Upper lobe of right lung (tissue), 1 donor: ENCODE data around the gene ZNF414. TPM values are rescaled to one million over a fixed set of nuclear protein-coding genes. Genes with fewer than 3 reads are reported as not detected.

Experiments used
- ATAC-seq: fragments of 200-7000 bp; cut with Tn5 transposase; one replicate; pipeline ENCODE4 v1.9.1; 2020; ENCODE audit warnings: mild to moderate bottlenecking, moderate library complexity
- DNase-seq: peaks from one replicate; pipeline ENCODE4 v3.0.0-alpha.2; 2020
- H3K27ac ChIP-seq: fragments of 200-600 bp; one replicate; pipeline ENCODE4 v1.8.0; 2022
- H3K27me3 ChIP-seq: fragments of 200-600 bp; one replicate; pipeline ENCODE4 v1.8.0; 2022; ENCODE audit warnings: mild to moderate bottlenecking
- H3K36me3 ChIP-seq: fragments of 200-600 bp; one replicate; pipeline ENCODE4 v1.8.0; 2022
- H3K4me1 ChIP-seq: fragments of 200-600 bp; one replicate; pipeline ENCODE4 v1.8.0; 2022
- H3K4me3 ChIP-seq: fragments of 200-600 bp; one replicate; pipeline ENCODE4 v1.8.0; 2022; ENCODE audit warnings: mild to moderate bottlenecking
- H3K9me3 ChIP-seq: fragments of 200-600 bp; one replicate; pipeline ENCODE4 v1.8.0; 2022
- CTCF ChIP-seq: fragments of 200-600 bp; IDR thresholded peaks from one replicate; pipeline ENCODE4 v1.8.0; 2022; ENCODE audit warnings: antibody characterized with exemption
- intact Hi-C: fragments of 100-400 bp; cut with DNase I; formaldehyde crosslinking; loops from one replicate; pipeline ENCODE4 v1.11.0; 2022
- total RNA-seq: library from RNA; stranded (reverse); fragmentation: NEBNext Ultra II Directional; extraction: Animal tissue kit (Norgen Biotek cat#: 25700); gene quantifications from one replicate; pipeline ENCODE4 v1.2.1, GENCODE V29; 2021
- donor health status: DM: no; HTN: yes; CAD: no; lungs with severe emphysema.

ZNF414 gene
- total RNA-seq, 1 donor from 2014 or later, result 23.4 TPM

GRCh38 chr19:8503510-8503909 is 10.5 kb downstream of the ZNF414 start:
- no peak overlapping the region for H3K27ac ChIP-seq
- ATAC-seq, result peak; percentile 35
- H3K36me3 ChIP-seq, result no peaks in the 10 kb centered on the region

GRCh38 chr19:8501981-8502380 is 12.0 kb downstream of the ZNF414 start:
- DNase-seq (no peak), ATAC-seq (peak; percentile 2)
- peak overlapping the region; percentile 36 for H3K4me3 ChIP-seq
- no peaks in the 10 kb centered on the region for H3K9me3 ChIP-seq
- intact Hi-C loops, result no loop called here
- TF ChIP-seq CTCF, result no peak
- H3K27me3 ChIP-seq, result no peaks in the 10 kb centered on the region
- H3K27ac ChIP-seq, result no peak overlapping the region
- H3K4me1 ChIP-seq, result peaks cover 13% of the 10 kb centered on the region
- H3K36me3 ChIP-seq, result no peaks in the 10 kb centered on the region

More at GRCh38 chr19:8503510-8503909, 10.5 kb downstream of the ZNF414 start:
- Histone ChIP-seq H3K4me3 (no peak overlapping the region), H3K9me3 (no peaks in the 10 kb centered on the region), H3K4me1 (peaks cover 13% of the 10 kb centered on the region), H3K27me3 (no peaks in the 10 kb centered on the region)
- no peak for DNase-seq
- TF ChIP-seq CTCF, result no peak
- intact Hi-C loops, result no loop called here

DNA sequence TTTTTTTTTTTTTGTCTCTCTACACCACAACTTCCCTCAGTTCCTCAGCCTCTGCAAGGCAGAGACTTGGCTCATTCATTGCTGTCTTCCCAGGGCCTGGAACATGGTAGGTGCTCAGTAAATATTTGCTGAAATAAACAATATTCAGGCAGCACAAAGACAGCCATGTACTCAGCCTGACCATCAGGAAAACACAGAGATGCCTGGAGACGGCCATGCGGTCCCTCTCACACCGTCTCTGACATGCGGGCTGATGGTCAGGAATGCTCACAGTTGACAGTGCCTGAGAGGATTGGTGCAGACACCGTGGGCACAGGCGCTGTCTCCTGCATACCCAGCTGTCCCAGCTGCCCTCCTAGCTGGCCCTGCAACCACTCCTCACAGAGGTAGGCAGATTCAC is 12.5 kb downstream of the ZNF414 start:
- H3K27ac ChIP-seq, result no peak overlapping the region
- peak overlapping the region; percentile 36 for H3K4me3 ChIP-seq
- intact Hi-C loops, result no loop called here

DNA sequence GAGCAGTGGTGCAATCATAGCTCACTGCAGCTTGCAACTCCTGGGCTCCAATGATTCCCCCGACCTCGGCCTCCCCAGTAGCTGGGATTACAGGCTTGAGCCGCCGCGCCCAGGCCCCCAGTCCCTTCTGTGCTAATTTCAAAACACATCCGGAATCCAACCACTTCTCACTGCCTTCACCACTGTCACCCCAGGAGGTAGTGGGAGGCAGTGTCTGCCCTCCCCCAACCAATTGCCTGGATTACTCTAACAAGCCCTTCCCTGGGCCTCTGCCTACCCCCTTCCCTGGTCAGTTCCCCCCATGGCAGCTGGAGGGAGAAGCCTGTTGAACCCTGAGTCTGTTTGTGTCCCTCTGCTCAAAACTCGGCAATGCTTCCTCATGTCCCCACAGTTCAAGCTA is 13.8 kb downstream of the ZNF414 start:
- Histone ChIP-seq H3K27me3 (no peaks in the 10 kb centered on the region), H3K4me3 (peak overlapping the region; percentile 1), H3K27ac (no peak overlapping the region), H3K36me3 (no peaks in the 10 kb centered on the region), H3K9me3 (no peaks in the 10 kb centered on the region), H3K4me1 (peaks cover under 1% of the 10 kb centered on the region)
- DNase-seq (no peak), ATAC-seq (peak; percentile 80)
- TF ChIP-seq CTCF, result no peak
- intact Hi-C loops, result no loop called here

More for the DNA sequence above, 12.5 kb downstream of the ZNF414 start:
- DNase-seq (no peak), ATAC-seq (no peak)
- peaks cover 13% of the 10 kb centered on the region for H3K4me1 ChIP-seq
- no peaks in the 10 kb centered on the region for H3K9me3 ChIP-seq
- no peaks in the 10 kb centered on the region for H3K36me3 ChIP-seq
- TF ChIP-seq CTCF, result no peak
- H3K27me3 ChIP-seq, result no peaks in the 10 kb centered on the region

DNA sequence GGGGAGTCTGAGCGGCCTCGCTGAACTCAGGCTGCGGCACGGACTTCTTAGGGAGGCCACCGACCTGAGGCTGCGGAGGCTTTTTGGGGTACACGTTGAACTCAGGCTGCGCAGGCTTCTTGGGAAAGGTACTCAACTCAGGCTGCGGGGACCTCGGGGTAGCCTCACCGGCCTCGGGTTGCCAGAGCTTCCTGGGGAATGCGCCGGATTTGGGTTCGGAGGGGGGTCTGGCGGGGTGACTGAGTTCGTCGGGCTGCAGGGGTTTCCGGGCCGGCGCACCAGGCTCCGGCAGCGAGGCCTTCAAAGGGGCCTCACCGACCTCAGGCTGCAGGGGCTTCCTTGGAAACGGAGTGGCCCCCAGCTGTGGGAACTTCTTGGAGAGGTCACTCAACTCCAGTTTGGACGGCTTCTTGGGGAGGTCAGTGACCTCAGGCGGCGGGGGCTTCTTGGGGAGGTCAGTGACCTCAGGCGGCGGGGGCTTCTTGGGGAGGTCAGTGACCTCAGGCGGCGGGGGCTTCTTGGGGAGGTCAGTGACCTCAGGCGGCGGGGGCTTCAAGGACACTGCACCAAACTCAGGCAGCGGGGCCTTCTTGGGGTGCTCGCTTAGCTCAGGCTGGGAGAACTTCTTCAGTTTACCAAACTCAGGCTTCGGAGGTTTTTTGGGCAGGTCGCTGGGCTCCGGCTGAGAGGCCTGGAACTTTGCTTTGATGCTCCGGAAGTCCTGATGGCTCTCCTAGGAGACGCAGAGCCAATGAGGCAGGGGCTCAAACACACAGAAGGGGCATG is 14.7 kb downstream of the ZNF414 start:
- intact Hi-C loops, result no loop called here

More for the DNA sequence above, 14.7 kb downstream of the ZNF414 start:
- H3K4me1 ChIP-seq, result no peaks in the 10 kb centered on the region
- H3K27ac ChIP-seq, result no peak overlapping the region
- H3K4me3 ChIP-seq, result no peak overlapping the region
- ATAC-seq, result no peak
- H3K36me3 ChIP-seq, result no peaks in the 10 kb centered on the region
- no peaks in the 10 kb centered on the region for H3K9me3 ChIP-seq
- TF ChIP-seq CTCF, result no peak
- H3K27me3 ChIP-seq, result no peaks in the 10 kb centered on the region
- DNase-seq, result no peak
